Keratinocyte (primary cell): ENCODE results near the gene TLCD3A. TPM values are rescaled to one million over a fixed set of nuclear protein-coding genes. Genes with fewer than 3 reads are reported as not detected.

Experiments used
- DNase-seq: peaks from one replicate; pipeline ENCODE4 v3.0.0-alpha.2; 2011; ENCODE audit warnings: low read depth, missing footprints, low spot score
- FAIRE-seq: peaks from 2 replicates; lab custom pipeline; 2011; peaks lifted over from hg19 to GRCh38; lab: Jason Lieb, UNC
- H2AFZ ChIP-seq: 2 replicates; pipeline ENCODE4 v1.6.0; 2012; ENCODE audit warnings: low read length, control low read depth, inconsistent platforms; ENCODE audit not compliant: control insufficient read depth
- H3K27ac ChIP-seq: 2 replicates; pipeline ENCODE4 v1.5.1; 2011; ENCODE audit warnings: low read length; ENCODE audit not compliant: control insufficient read depth, insufficient read depth
- H3K27me3 ChIP-seq: 3 replicates; pipeline ENCODE4 v1.6.0; 2011; ENCODE audit warnings: low read length; ENCODE audit not compliant: control insufficient read depth, insufficient read depth; ENCODE audit errors: extremely low read depth
- H3K36me3 ChIP-seq, 2 experiments: 2 replicates in 1 of 2; 3 replicates in 1 of 2; pipeline ENCODE4 v1.5.1; 2011; ENCODE audit warnings: low read length in 2 of 2, mild to moderate bottlenecking in 1 of 2; ENCODE audit not compliant: control insufficient read depth in 2 of 2, insufficient read depth in 2 of 2; ENCODE audit errors: extremely low read depth in 1 of 2
- H3K4me1 ChIP-seq: 3 replicates; pipeline ENCODE4 v1.5.1; 2011; ENCODE audit warnings: low read length; ENCODE audit not compliant: control insufficient read depth, insufficient read depth; ENCODE audit errors: extremely low read depth
- H3K4me2 ChIP-seq: 3 replicates; pipeline ENCODE4 v1.6.0; 2011; ENCODE audit warnings: low read depth, low read length; ENCODE audit not compliant: control insufficient read depth, insufficient read depth; ENCODE audit errors: extremely low read depth
- H3K4me3 ChIP-seq, 3 experiments: fragments of 200-600 bp in 1 of 3; sonication (generic) in 1 of 3; 2 replicates in 2 of 3; 3 replicates in 1 of 3; pipeline ENCODE4 v1.5.1; 2011 to 2016; ENCODE audit warnings: low read length in 3 of 3, mild to moderate bottlenecking in 3 of 3, control low read depth in 2 of 3, inconsistent platforms in 1 of 3, low read depth in 1 of 3, mixed read lengths in 1 of 3, mixed run types in 1 of 3, moderate library complexity in 1 of 3; ENCODE audit not compliant: control insufficient read depth in 2 of 3, insufficient read depth in 2 of 3; ENCODE audit errors: extremely low read depth in 1 of 3
- H3K79me2 ChIP-seq: 2 replicates; pipeline ENCODE4 v1.6.0; 2012; ENCODE audit warnings: low read length; ENCODE audit not compliant: control insufficient read depth, insufficient read depth
- H3K9ac ChIP-seq: 3 replicates; pipeline ENCODE4 v1.6.0; 2011; ENCODE audit warnings: low read length; ENCODE audit not compliant: control insufficient read depth, insufficient read depth; ENCODE audit errors: extremely low read depth
- H3K9me1 ChIP-seq: 3 replicates; pipeline ENCODE4 v1.6.0; 2011; ENCODE audit warnings: low read length; ENCODE audit not compliant: control insufficient read depth, insufficient read depth; ENCODE audit errors: extremely low read depth
- H3K9me3 ChIP-seq: 2 replicates; pipeline ENCODE4 v1.5.1; 2012; ENCODE audit warnings: low read depth, low read length; ENCODE audit not compliant: control insufficient read depth
- H4K20me1 ChIP-seq: 3 replicates; pipeline ENCODE4 v1.6.0; 2011; ENCODE audit warnings: low read length; ENCODE audit not compliant: control insufficient read depth, insufficient read depth; ENCODE audit errors: extremely low read depth
- CTCF ChIP-seq, 3 experiments: IDR thresholded peaks in 1 of 3; conservative IDR thresholded peaks in 1 of 3; optimal IDR thresholded peaks in 1 of 3; 2 replicates in 2 of 3; 3 replicates in 1 of 3; pipeline versions ENCODE3 to v1.5.1; 2011; ENCODE audit warnings: low read length in 3 of 3, mild to moderate bottlenecking in 3 of 3, moderate library complexity in 2 of 3, control low read depth in 1 of 3, inconsistent platforms in 1 of 3; ENCODE audit not compliant: insufficient read depth in 2 of 3; ENCODE audit errors: extremely low read depth in 1 of 3
- EZH2 ChIP-seq: IDR thresholded peaks from one replicate; pipeline ENCODE4 v1.6.1; 2012; ENCODE audit warnings: inconsistent platforms, mild to moderate bottlenecking, low read length, moderate library complexity
- dilution Hi-C: fragments of 300-500 bp; cut with MboI; formaldehyde crosslinking; loops from one replicate; pipeline ENCODE4 v1.7.0; 2020; ENCODE audit warnings: low sequenced_read_pairs; ENCODE audit not compliant: extremely low pct_ligation_motif_present
- polyA plus RNA-seq, 5 experiments: library from polyadenylated mRNA; depleted of rRNA in 3 of 5; stranded (reverse) in 3 of 5; stranded (forward) in 1 of 5; unstranded in 1 of 5; fragments of >200 nt; gene quantifications; 1 replicate in 1 of 5; 2 replicates in 3 of 5; 3 replicates in 1 of 5; pipeline versions ENCODE4 v1.2.1 to v1.2.3, GENCODE V29; 2011 to 2012; ENCODE audit warnings: missing spikeins in 2 of 5, low read depth in 1 of 5, low replicate concordance in 1 of 5

TLCD3A gene
- polyA plus RNA-seq, 1 donor (not counting 4 experiments of a cell fraction or from before 2014, with no cell fraction given), result 34.1 TPM

- Histone ChIP-seq H3K9me3 (no peaks in the 10 kb centered on the region), H3K4me1 (peaks cover 53% of the 10 kb centered on the region), H3K9me1 (no peaks in the 10 kb centered on the region), H3K36me3 (no peaks in the 10 kb centered on the region), H3K79me2 (peaks cover 10% of the 10 kb centered on the region), H4K20me1 (no peaks in the 10 kb centered on the region), H3K27ac (peak overlapping the region; percentile 100), H2AFZ (no peak overlapping the region), H3K4me3 (peak overlapping the region in 1 of 3 experiments; percentile 60), H3K27me3 (no peaks in the 10 kb centered on the region), H3K4me2 (peak overlapping the region; percentile 96), H3K9ac (peak overlapping the region; percentile 87)
- no peak for DNase-seq
- peak; percentile 100 for FAIRE-seq
- TF ChIP-seq CTCF (optimal IDR thresholded peaks at IDR 0.05 in 1 of 3, IDR thresholded peaks at IDR 0.05 in 1 of 3, conservative IDR thresholded peaks at IDR 0.05 in 1 of 3; ENCODE audit: extremely low read depth in 1 of 3, insufficient read depth in 2 of 3, low read length in 3 of 3) (no peak), EZH2 (no peak)
- dilution Hi-C loops, result no loop called here
Measured at GRCh38 chr17:728911-729310, 3.5 kb upstream of the TLCD3A start.

- peak overlapping the region; percentile 71 to 80 (median 74) for H3K4me3 ChIP-seq
- peaks cover 0 to 5% of the 10 kb centered on the region in 2 experiments for H3K36me3 ChIP-seq
- H3K9me3 ChIP-seq, result no peaks in the 10 kb centered on the region
- H3K9ac ChIP-seq, result peak overlapping the region; percentile 86
- peak overlapping the region; percentile 25 for H2AFZ ChIP-seq
- FAIRE-seq (no peak), DNase-seq (no peak)
- peaks cover 30% of the 10 kb centered on the region for H3K79me2 ChIP-seq
- peak overlapping the region; percentile 84 for H3K4me2 ChIP-seq
- no peaks in the 10 kb centered on the region for H4K20me1 ChIP-seq
- no peaks in the 10 kb centered on the region for H3K27me3 ChIP-seq
- TF ChIP-seq CTCF (optimal IDR thresholded peaks at IDR 0.05 in 1 of 3, IDR thresholded peaks at IDR 0.05 in 1 of 3, conservative IDR thresholded peaks at IDR 0.05 in 1 of 3; ENCODE audit: extremely low read depth in 1 of 3, insufficient read depth in 2 of 3, low read length in 3 of 3) (no peak), EZH2 (no peak)
- H3K27ac ChIP-seq, result peak overlapping the region; percentile 100
- peaks cover 56% of the 10 kb centered on the region for H3K4me1 ChIP-seq
- no peaks in the 10 kb centered on the region for H3K9me1 ChIP-seq
- dilution Hi-C loops, result no loop called here
Measured at GRCh38 chr17:731644-732066, 741 bp upstream of the TLCD3A start.
